Measurements from ENCODE around the gene RAB40B.

DNA sequence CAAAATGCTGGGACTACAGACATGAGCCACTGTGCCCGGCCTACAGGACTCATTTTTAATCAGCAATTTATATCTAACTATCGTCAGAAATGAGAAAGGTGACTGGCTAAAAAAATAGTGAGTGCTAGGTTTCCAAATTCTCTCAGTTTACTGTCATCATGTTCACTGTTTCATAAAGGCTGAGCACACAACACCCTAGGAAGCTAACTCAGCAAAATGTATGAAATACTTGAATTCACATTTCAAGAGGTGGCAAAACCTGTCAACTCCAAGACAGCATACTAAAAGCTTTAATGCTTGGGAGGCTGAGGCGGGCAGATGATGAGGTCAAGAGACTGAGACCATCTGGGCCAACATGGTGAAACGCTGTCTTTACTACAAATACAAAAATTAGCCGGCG lies 67.0 kb downstream of the RAB40B start:
- TF ChIP-seq, protein P1, sequence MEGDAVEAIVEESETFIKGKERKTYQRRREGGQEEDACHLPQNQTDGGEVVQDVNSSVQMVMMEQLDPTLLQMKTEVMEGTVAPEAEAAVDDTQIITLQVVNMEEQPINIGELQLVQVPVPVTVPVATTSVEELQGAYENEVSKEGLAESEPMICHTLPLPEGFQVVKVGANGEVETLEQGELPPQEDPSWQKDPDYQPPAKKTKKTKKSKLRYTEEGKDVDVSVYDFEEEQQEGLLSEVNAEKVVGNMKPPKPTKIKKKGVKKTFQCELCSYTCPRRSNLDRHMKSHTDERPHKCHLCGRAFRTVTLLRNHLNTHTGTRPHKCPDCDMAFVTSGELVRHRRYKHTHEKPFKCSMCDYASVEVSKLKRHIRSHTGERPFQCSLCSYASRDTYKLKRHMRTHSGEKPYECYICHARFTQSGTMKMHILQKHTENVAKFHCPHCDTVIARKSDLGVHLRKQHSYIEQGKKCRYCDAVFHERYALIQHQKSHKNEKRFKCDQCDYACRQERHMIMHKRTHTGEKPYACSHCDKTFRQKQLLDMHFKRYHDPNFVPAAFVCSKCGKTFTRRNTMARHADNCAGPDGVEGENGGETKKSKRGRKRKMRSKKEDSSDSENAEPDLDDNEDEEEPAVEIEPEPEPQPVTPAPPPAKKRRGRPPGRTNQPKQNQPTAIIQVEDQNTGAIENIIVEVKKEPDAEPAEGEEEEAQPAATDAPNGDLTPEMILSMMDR (conservative IDR thresholded peaks at IDR 0.05; ENCODE audit: low read length): no peak
- no peak for TF ChIP-seq EZH2phosphoT487 (IDR thresholded peaks at IDR 0.05; ENCODE audit: borderline replicate concordance, low read depth, low read length)

Data from OCI-LY7 (cell line).